ENCODE results near the gene TGFBR3L.
"Not testable (repeated sequence)": the region's sequence is repeated elsewhere in the genome, so short reads cannot be mapped to it uniquely, and the experiment has no call there.

Gene TGFBR3L

GRCh38 chr19:7926727-7927604, 12.3 kb downstream of the TGFBR3L start:
- in situ Hi-C loops (cut with HindIII; ENCODE audit: low sequenced_read_pairs), result no loop called here

GRCh38 chr19:7927605-7928333, 13.1 kb downstream of the TGFBR3L start:
- in situ Hi-C loops (cut with HindIII; ENCODE audit: low sequenced_read_pairs), result no loop called here

GRCh38 chr19:7928334-7928706, 13.7 kb downstream of the TGFBR3L start:
- in situ Hi-C loops (cut with HindIII; ENCODE audit: low sequenced_read_pairs), result no loop called here

- in situ Hi-C loops (cut with HindIII; ENCODE audit: low sequenced_read_pairs), result no loop called here
These were observed 14.4 kb downstream of the TGFBR3L start for GRCh38 chr19:7928741-7929701.

GRCh38 chr19:7930030-7930429, 15.4 kb downstream of the TGFBR3L start:
- in situ Hi-C loops (cut with HindIII; ENCODE audit: low sequenced_read_pairs), result not testable (repeated sequence)

- in situ Hi-C loops (cut with HindIII; ENCODE audit: low sequenced_read_pairs), result no loop called here
These were observed 16.1 kb downstream of the TGFBR3L start for GRCh38 chr19:7930765-7931164.

- in situ Hi-C loops (cut with HindIII; ENCODE audit: low sequenced_read_pairs), result no loop called here
These were observed 16.8 kb downstream of the TGFBR3L start for GRCh38 chr19:7931221-7932061.

GRCh38 chr19:7932276-7932929, 17.8 kb downstream of the TGFBR3L start:
- in situ Hi-C loops (cut with HindIII; ENCODE audit: low sequenced_read_pairs), result no loop called here

- in situ Hi-C loops (cut with HindIII; ENCODE audit: low sequenced_read_pairs), result no loop called here
These were observed 18.3 kb downstream of the TGFBR3L start for GRCh38 chr19:7932930-7933300.

GRCh38 chr19:7933411-7933810, 18.8 kb downstream of the TGFBR3L start:
- in situ Hi-C loops (cut with HindIII; ENCODE audit: low sequenced_read_pairs), result no loop called here

- in situ Hi-C loops (cut with HindIII; ENCODE audit: low sequenced_read_pairs), result no loop called here
These were observed 19.4 kb downstream of the TGFBR3L start for GRCh38 chr19:7933828-7934725.

GRCh38 chr19:7934766-7935165, 20.1 kb downstream of the TGFBR3L start:
- in situ Hi-C loops (cut with HindIII; ENCODE audit: low sequenced_read_pairs), result no loop called here

- in situ Hi-C loops (cut with HindIII; ENCODE audit: low sequenced_read_pairs), result loop anchor here (5.0 kb wide), 1 partner anchor 56 kb away; no protein-coding TSS in a partner anchor
These were observed 26.2 kb downstream of the TGFBR3L start for GRCh38 chr19:7940841-7941240.

- in situ Hi-C loops (cut with HindIII; ENCODE audit: low sequenced_read_pairs), result loop anchor here (5.0 kb wide), 1 partner anchor 55 kb away; no protein-coding TSS in a partner anchor
These were observed 27.4 kb downstream of the TGFBR3L start for GRCh38 chr19:7941895-7942596.

- in situ Hi-C loops (cut with HindIII; ENCODE audit: low sequenced_read_pairs), result loop anchor here (5.0 kb wide), 1 partner anchor 54 kb away; no protein-coding TSS in a partner anchor
These were observed 28.4 kb downstream of the TGFBR3L start for GRCh38 chr19:7942981-7943443.

GRCh38 chr19:7943444-7944176, 29.0 kb downstream of the TGFBR3L start, which contains the start of gene TIMM44:
TSS of gene TIMM44 (minus strand) at chr19:7943666. CDS start at chr19:7943651, 15 bp downstream.
- in situ Hi-C loops (cut with HindIII; ENCODE audit: low sequenced_read_pairs), result loop anchor here (5.0 kb wide), 1 partner anchor 54 kb away; no protein-coding TSS in a partner anchor
